NB4 (cell line): ENCODE results near the gene RBCK1.
"Not testable (repeated sequence)": the region's sequence is repeated elsewhere in the genome, so short reads cannot be mapped to it uniquely, and the experiment has no call there.

Experiments
- DNase-seq: peaks from one replicate; pipeline ENCODE4 v3.0.0; 2010; ENCODE audit warnings: low read depth
- H3K4me3 ChIP-seq: one replicate; pipeline ENCODE4 v1.5.1; 2011; ENCODE audit warnings: mild to moderate bottlenecking, low read depth, low read length, moderate library complexity
- MAX ChIP-seq: IDR thresholded peaks from 2 replicates; pipeline ENCODE4 v1.6.1; 2011; ENCODE audit warnings: low read depth, low read length
- MYC ChIP-seq: IDR thresholded peaks from 2 replicates; pipeline ENCODE4 v1.6.1; 2011; ENCODE audit warnings: low read depth, low read length
- POLR2A ChIP-seq: IDR thresholded peaks from 2 replicates; pipeline ENCODE4 v1.6.1; 2011; ENCODE audit warnings: mild to moderate bottlenecking; ENCODE audit not compliant: insufficient read length; ENCODE audit errors: extremely low read depth
- TF ChIP-seq, protein P1 (sequence below): IDR thresholded peaks from one replicate; pipeline ENCODE4 v1.5.1; 2012; ENCODE audit warnings: low read depth, low read length

Gene RBCK1

GRCh38 chr20:376750-377149 lies 31.3 kb upstream of the RBCK1 start:
- DNase-seq: no peak

GRCh38 chr20:377578-377977 lies 30.5 kb upstream of the RBCK1 start:
- H3K4me3 ChIP-seq, DNase-seq: not testable (repeated sequence)

More at GRCh38 chr20:376750-377149, 31.3 kb upstream of the RBCK1 start:
- no peak overlapping the region for H3K4me3 ChIP-seq
- TF ChIP-seq POLR2A (no peak), MYC (no peak), MAX (0 out of 2 replicates have a peak, but pooled peaks have one; percentile 14)

DNA sequence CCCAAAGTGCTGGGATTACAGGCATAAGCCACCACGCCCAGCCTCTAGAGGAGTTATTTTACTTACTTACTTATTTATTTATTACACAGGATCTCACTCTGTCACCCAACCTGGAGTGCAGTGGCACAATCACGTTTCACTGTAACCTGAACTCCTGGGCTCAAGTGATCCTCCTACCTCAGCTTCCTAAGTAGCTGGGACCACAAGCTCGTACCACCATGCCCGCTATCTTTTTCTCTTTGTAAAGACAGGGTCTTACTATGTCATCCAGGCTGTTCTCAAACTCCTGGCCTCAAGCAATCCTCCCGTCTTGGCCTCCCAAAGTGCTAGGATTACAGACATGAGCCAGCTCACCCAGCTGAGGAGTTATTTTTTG lies 29.1 kb upstream of the RBCK1 start:
- DNase-seq: no peak
- TF ChIP-seq POLR2A (no peak), MAX (no peak)
- TF ChIP-seq, protein P1, sequence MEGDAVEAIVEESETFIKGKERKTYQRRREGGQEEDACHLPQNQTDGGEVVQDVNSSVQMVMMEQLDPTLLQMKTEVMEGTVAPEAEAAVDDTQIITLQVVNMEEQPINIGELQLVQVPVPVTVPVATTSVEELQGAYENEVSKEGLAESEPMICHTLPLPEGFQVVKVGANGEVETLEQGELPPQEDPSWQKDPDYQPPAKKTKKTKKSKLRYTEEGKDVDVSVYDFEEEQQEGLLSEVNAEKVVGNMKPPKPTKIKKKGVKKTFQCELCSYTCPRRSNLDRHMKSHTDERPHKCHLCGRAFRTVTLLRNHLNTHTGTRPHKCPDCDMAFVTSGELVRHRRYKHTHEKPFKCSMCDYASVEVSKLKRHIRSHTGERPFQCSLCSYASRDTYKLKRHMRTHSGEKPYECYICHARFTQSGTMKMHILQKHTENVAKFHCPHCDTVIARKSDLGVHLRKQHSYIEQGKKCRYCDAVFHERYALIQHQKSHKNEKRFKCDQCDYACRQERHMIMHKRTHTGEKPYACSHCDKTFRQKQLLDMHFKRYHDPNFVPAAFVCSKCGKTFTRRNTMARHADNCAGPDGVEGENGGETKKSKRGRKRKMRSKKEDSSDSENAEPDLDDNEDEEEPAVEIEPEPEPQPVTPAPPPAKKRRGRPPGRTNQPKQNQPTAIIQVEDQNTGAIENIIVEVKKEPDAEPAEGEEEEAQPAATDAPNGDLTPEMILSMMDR: no peak
- no peak overlapping the region for H3K4me3 ChIP-seq

DNA sequence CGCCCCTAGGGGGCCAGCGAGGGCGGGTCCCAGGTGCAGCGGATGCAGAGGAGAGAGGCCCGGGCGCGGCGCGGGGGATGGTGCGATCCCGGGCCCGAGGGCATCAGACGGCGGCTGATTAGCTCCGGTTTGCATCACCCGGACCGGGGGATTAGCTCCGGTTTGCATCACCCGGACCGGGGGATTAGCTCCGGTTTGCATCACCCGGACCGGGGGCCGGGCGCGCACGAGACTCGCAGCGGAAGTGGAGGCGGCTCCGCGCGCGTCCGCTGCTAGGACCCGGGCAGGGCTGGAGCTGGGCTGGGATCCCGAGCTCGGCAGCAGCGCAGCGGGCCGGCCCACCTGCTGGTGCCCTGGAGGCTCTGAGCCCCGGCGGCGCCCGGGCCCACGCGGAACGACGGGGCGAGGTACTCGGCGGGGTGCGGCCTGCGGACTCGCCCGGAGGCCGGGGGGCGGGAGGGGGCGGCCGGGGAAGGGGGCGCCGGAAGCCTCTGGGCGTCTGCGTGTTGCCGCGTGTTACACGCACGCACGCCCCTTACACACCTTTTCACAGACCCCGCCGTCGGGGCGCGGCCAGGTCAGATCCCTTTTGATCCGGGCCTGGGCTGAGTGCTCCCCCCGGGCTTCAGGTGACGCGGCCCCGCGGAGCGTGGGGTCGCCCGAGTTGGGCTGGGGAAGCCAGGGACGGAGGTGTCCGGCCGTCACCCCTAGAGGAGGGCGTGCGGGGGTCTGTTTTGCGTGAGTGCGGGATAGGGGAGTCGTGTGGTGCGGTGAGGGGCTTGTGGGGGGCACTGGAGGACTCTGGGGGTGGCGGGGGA lies 27.1 kb upstream of the RBCK1 start:
- peak; percentile 91 for DNase-seq
- peak overlapping the region; percentile 73 for H3K4me3 ChIP-seq
- TF ChIP-seq, protein P1: no peak
- TF ChIP-seq POLR2A: peak; percentile 69

DNA sequence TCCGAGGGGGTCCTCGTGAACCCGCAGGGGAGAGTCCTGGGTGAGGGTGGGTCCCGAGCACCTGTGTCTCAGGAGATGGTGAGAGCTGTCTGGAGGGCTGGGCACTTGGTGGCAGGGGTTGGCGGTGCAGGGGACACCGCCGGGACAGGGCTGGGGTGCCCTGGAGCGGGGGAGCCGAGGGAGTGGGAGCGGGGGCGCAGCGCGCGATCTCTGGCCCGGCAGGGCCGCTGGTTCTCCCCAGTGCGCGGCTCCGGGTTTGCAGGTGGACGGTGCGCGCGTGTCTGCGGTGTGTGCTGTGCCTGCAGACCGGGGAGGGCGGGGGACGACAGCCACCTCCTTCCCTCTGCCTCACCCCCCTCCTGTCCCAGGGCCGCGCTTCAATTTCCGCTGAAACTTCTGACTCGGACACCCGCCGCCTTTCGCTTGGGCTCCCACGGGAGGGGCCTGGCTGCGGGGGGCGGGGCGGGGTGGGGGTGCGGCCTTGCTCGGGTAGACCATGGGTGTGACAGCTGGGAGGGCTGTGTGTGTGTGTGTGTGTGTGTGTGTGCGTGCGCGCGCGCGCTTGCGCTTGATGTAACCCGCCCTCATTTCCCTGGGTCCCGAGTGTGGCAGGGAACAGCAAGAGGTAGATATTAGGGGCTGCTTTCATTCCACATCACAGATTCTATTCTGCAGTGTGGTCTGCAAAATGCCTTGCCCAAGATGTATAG lies 26.4 kb upstream of the RBCK1 start:
- peak; percentile 91 for DNase-seq
- peak; percentile 55 for TF ChIP-seq MYC
- TF ChIP-seq POLR2A: peak; percentile 68
- TF ChIP-seq, protein P1: no peak
- peak; percentile 31 for TF ChIP-seq MAX
- H3K4me3 ChIP-seq: peak overlapping the region; percentile 73

GRCh38 chr20:382291-383115 lies 25.6 kb upstream of the RBCK1 start:
- TF ChIP-seq POLR2A (no peak), MAX (no peak; the same call in 1 of the 2 replicates), MYC (no peak)
- TF ChIP-seq, protein P1: no peak
- no peak for DNase-seq
- H3K4me3 ChIP-seq: peak overlapping the region; percentile 57
